Measurements from ENCODE around the gene TMEM255B.

TMEM255B gene

GRCh38 chr13:113800576-113800926 lies 41.5 kb downstream of the TMEM255B start:
- Histone ChIP-seq H3K4me2 (ENCODE audit: low read depth, low read length, poor library complexity, severe bottlenecking) (no peak overlapping the region), H3K79me2 (ENCODE audit: insufficient read depth, low read length) (no peaks in the 10 kb centered on the region), H3F3A (ENCODE audit: insufficient read depth) (no peaks in the 10 kb centered on the region), H3K36me3 (ENCODE audit: low read length) (no peaks in the 10 kb centered on the region), H3K27me3 (ENCODE audit: low read length) (no peaks in the 10 kb centered on the region), H4K20me1 (ENCODE audit: low read depth, low read length) (no peaks in the 10 kb centered on the region), H3K27ac (ENCODE audit: low read depth, low read length) (no peak overlapping the region), H3K9me2 (replicated peaks; ENCODE audit: insufficient read depth, low read length) (no peaks in the 10 kb centered on the region), H3K9ac (ENCODE audit: low read length) (no peak overlapping the region), H2AFZ (ENCODE audit: low read depth, low read length, severe bottlenecking) (no peak overlapping the region), H3K4me3 (ENCODE audit: insufficient read depth, low read length, poor library complexity, severe bottlenecking) (no peak overlapping the region), H3K9me3 (ENCODE audit: insufficient read depth, low read length) (no peaks in the 10 kb centered on the region)
- TF ChIP-seq CTCF (IDR thresholded peaks at IDR 0.05; ENCODE audit: insufficient read depth, low read length, poor library complexity, severe bottlenecking), result no peak
- no peak for TF ChIP-seq EZH2phosphoT487 (conservative IDR thresholded peaks at IDR 0.05; ENCODE audit: low read length)

GRCh38 chr13:113801289-113801961 lies 42.4 kb downstream of the TMEM255B start:
- H3K9ac ChIP-seq (ENCODE audit: low read length), result no peak overlapping the region

GRCh38 chr13:113802090-113802531 lies 43.1 kb downstream of the TMEM255B start:
- TF ChIP-seq CTCF (IDR thresholded peaks at IDR 0.05; ENCODE audit: insufficient read depth, low read length, poor library complexity, severe bottlenecking) (no peak), EZH2phosphoT487 (conservative IDR thresholded peaks at IDR 0.05; ENCODE audit: low read length) (no peak)
- H3K79me2 ChIP-seq (ENCODE audit: insufficient read depth, low read length), result no peaks in the 10 kb centered on the region
- no peaks in the 10 kb centered on the region for H3K9me2 ChIP-seq (replicated peaks; ENCODE audit: insufficient read depth, low read length)
- H3K27me3 ChIP-seq (ENCODE audit: low read length), result no peaks in the 10 kb centered on the region
- no peak overlapping the region for H3K9ac ChIP-seq (ENCODE audit: low read length)
- H3K4me3 ChIP-seq (ENCODE audit: insufficient read depth, low read length, poor library complexity, severe bottlenecking), result no peak overlapping the region
- no peaks in the 10 kb centered on the region for H3F3A ChIP-seq (ENCODE audit: insufficient read depth)
- no peak overlapping the region for H3K4me2 ChIP-seq (ENCODE audit: low read depth, low read length, poor library complexity, severe bottlenecking)
- no peak overlapping the region for H3K27ac ChIP-seq (ENCODE audit: low read depth, low read length)
- no peak overlapping the region for H2AFZ ChIP-seq (ENCODE audit: low read depth, low read length, severe bottlenecking)
- H4K20me1 ChIP-seq (ENCODE audit: low read depth, low read length), result no peaks in the 10 kb centered on the region
- no peaks in the 10 kb centered on the region for H3K36me3 ChIP-seq (ENCODE audit: low read length)
- H3K9me3 ChIP-seq (ENCODE audit: insufficient read depth, low read length), result no peaks in the 10 kb centered on the region

More at GRCh38 chr13:113801289-113801961, 42.4 kb downstream of the TMEM255B start:
- Histone ChIP-seq H3F3A (ENCODE audit: insufficient read depth) (no peaks in the 10 kb centered on the region), H2AFZ (ENCODE audit: low read depth, low read length, severe bottlenecking) (no peak overlapping the region), H4K20me1 (ENCODE audit: low read depth, low read length) (no peaks in the 10 kb centered on the region), H3K36me3 (ENCODE audit: low read length) (no peaks in the 10 kb centered on the region), H3K27ac (ENCODE audit: low read depth, low read length) (no peak overlapping the region), H3K9me3 (ENCODE audit: insufficient read depth, low read length) (no peaks in the 10 kb centered on the region), H3K27me3 (ENCODE audit: low read length) (no peaks in the 10 kb centered on the region), H3K4me3 (ENCODE audit: insufficient read depth, low read length, poor library complexity, severe bottlenecking) (no peak overlapping the region), H3K79me2 (ENCODE audit: insufficient read depth, low read length) (no peaks in the 10 kb centered on the region), H3K9me2 (replicated peaks; ENCODE audit: insufficient read depth, low read length) (no peaks in the 10 kb centered on the region), H3K4me2 (ENCODE audit: low read depth, low read length, poor library complexity, severe bottlenecking) (no peak overlapping the region)
- TF ChIP-seq CTCF (IDR thresholded peaks at IDR 0.05; ENCODE audit: insufficient read depth, low read length, poor library complexity, severe bottlenecking), result no peak
- no peak for TF ChIP-seq EZH2phosphoT487 (conservative IDR thresholded peaks at IDR 0.05; ENCODE audit: low read length)

Measured in SU-DHL-6 (cell line).